ENCODE measurements around the gene STIM1.

STIM1 gene

GRCh38 chr11:3936517-3936916 lies 81.1 kb downstream of the STIM1 start:
- no peak for TF ChIP-seq CTCF (conservative IDR thresholded peaks at IDR 0.05)
- no peak overlapping the region for H3K27ac ChIP-seq

GRCh38 chr11:3939211-3939610 lies 83.7 kb downstream of the STIM1 start:
- TF ChIP-seq CTCF (conservative IDR thresholded peaks at IDR 0.05) = no peak
- H3K27ac ChIP-seq = no peak overlapping the region

- no peak for TF ChIP-seq CTCF (conservative IDR thresholded peaks at IDR 0.05)
- H3K27ac ChIP-seq = no peak overlapping the region
Observed at GRCh38 chr11:3939651-3940190, 84.3 kb downstream of the STIM1 start.

GRCh38 chr11:3942160-3942955 lies 86.9 kb downstream of the STIM1 start:
- no peak for TF ChIP-seq CTCF (conservative IDR thresholded peaks at IDR 0.05)
- peak overlapping the region; percentile 15; the same call in 1 of the 2 replicates for H3K27ac ChIP-seq

- H3K27ac ChIP-seq = peak overlapping the region; percentile 15; the same call in 1 of the 2 replicates
- no peak for TF ChIP-seq CTCF (conservative IDR thresholded peaks at IDR 0.05)
Observed at GRCh38 chr11:3942956-3943497, 87.6 kb downstream of the STIM1 start.

GRCh38 chr11:3944198-3944597 lies 88.7 kb downstream of the STIM1 start:
- no peak overlapping the region for H3K27ac ChIP-seq
- TF ChIP-seq CTCF (conservative IDR thresholded peaks at IDR 0.05) = no peak

- no peak for TF ChIP-seq CTCF (conservative IDR thresholded peaks at IDR 0.05)
- H3K27ac ChIP-seq = no peak overlapping the region
Observed at GRCh38 chr11:3946455-3947017, 91.1 kb downstream of the STIM1 start.
